HG03558 (cell line): ENCODE measurements around the gene DNAI2.
"Not testable (repeated sequence)": the region's sequence is repeated elsewhere in the genome, so short reads cannot be mapped to it uniquely, and the experiment has no call there.

Source experiments
- ATAC-seq: cut with Tn5 transposase; IDR thresholded peaks from one replicate; pipeline ENCODE4 v1.9.1; 2021; ENCODE audit warnings: moderate number of reproducible peaks; ENCODE audit not compliant: unreplicated experiment; ENCODE audit errors: extremely low read depth

DNAI2 gene

DNA sequence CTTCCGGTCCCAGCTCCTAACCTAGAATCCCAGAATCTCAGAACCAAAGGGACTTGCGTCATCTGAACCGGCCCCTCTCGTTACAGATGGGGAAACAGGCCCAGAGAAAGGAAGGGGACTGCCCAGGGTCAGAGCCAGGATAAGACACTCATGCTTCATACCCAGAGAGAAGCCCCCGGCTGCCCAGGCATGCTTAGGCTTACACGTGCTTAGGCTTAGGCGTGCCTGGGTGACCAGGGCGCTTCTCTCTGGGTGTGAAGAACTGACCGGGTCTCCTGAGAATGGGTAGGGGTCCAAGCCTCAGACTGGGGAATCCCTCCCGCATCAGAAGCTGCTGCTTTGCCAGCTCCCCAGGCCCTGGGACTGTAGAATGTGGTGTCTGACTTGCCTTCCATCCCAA lies 29.9 kb upstream of the DNAI2 start:
- no peak for ATAC-seq

- no peak for ATAC-seq
Observed at GRCh38 chr17:74244548-74244947, 29.5 kb upstream of the DNAI2 start.

GRCh38 chr17:74245145-74245831 lies 28.7 kb upstream of the DNAI2 start:
- ATAC-seq, result no peak

GRCh38 chr17:74245871-74246270 lies 28.2 kb upstream of the DNAI2 start:
- no peak for ATAC-seq

- no peak for ATAC-seq
Observed at GRCh38 chr17:74249590-74250270, 24.3 kb upstream of the DNAI2 start.

- ATAC-seq, result no peak
Observed at GRCh38 chr17:74250324-74250995, 23.6 kb upstream of the DNAI2 start.

DNA sequence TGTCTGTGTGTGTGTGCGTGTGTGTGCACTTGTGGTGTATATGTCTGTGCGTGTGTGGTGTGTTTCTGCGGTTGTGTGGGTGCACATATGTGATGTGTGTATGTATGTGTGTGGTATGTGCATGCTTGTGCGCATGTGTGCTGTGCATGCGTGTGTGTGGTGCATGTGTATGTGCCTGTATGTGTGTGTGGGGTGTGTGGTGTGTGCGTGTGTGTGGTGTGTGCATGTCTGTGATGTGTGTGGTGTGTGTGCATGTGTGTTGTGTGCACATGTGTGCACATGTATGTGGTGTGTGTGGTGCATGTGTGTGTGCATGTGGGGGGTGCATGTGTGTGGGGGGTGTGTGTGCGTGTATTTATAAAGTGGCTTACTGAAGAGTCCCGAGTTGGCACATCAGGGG lies 23.0 kb upstream of the DNAI2 start:
- no peak for ATAC-seq

DNA sequence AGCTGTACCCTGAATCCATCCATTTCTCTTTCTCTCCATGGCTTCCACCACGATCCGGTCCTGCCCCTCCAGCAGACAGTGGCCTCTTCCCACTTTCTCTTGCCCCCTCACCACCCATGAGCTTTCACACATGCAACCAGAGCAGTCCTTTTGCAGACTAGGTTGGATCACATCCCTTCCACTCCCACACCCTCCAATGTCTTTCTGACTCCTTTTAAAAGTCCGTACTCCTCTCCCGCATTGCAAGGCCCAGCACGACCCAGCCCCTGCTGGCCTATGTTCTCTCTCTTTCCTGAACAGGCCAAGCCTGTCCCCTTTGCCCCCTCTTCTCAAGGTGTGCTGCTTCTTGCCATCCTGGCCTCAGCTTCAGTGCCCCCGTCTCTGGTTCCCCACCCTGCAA lies 22.5 kb upstream of the DNAI2 start:
- no peak for ATAC-seq

GRCh38 chr17:74252211-74252610 lies 21.8 kb upstream of the DNAI2 start:
- ATAC-seq, result no peak

- no peak for ATAC-seq
Observed at GRCh38 chr17:74253036-74253435, 21.0 kb upstream of the DNAI2 start.

DNA sequence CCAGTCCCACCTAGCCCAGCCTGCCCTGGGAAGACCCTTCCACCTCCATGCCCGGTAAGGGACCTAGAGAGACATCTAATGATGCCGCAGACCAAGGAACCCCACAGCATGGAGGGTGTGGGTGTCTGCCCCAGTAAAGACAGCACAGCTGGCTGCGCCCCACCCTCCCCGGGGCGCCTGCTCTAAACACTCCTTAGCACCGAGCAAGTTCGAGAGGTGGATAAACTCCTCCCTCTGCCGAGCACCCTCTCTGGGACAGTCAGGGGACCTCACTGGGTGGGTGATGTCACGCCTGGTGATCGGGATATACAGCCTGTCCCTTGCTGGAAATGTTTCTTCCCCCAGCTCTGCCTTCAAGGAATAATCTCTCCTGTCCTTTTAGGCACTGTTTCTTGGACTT lies 16.7 kb upstream of the DNAI2 start:
- no peak for ATAC-seq

GRCh38 chr17:74259667-74260524 lies 14.1 kb upstream of the DNAI2 start:
- no peak for ATAC-seq

GRCh38 chr17:74260525-74260850 lies 13.5 kb upstream of the DNAI2 start:
- ATAC-seq, result no peak

GRCh38 chr17:74262601-74263000 lies 11.4 kb upstream of the DNAI2 start:
- ATAC-seq, result no peak

DNA sequence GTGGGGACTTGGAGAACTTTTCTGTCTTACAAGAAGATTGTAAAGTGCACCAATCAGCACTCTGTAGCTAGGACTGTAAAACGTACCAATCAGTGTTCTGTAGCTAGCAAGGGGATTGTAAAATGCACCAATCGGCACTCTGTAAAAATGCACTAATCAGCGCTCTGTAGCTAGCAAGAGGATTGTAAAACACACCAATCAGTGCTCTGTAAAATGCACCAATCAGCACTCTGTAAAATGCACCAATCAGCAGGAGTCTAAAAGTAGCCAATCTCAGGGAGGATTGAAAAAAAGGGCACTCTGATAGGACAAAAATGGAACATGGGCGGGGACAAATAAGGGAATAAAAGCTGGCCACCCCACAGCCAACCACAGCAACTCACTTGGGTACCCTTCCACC lies 7.0 kb upstream of the DNAI2 start:
- not testable (repeated sequence) for ATAC-seq

GRCh38 chr17:74267579-74267978 lies 6.5 kb upstream of the DNAI2 start:
- ATAC-seq, result no peak

- no peak for ATAC-seq
Observed at GRCh38 chr17:74267987-74268499, 6.0 kb upstream of the DNAI2 start.

- no peak for ATAC-seq
Observed at GRCh38 chr17:74268558-74268957, 5.5 kb upstream of the DNAI2 start.

GRCh38 chr17:74270333-74270732 lies 3.7 kb upstream of the DNAI2 start:
- no peak for ATAC-seq

GRCh38 chr17:74271281-74271680 lies 2.8 kb upstream of the DNAI2 start:
- no peak for ATAC-seq
